GM20000 (cell line): ENCODE measurements around the gene AFP.

ENCODE experiments used
- DNase-seq: peaks from one replicate; pipeline ENCODE4 v3.0.0; 2012; ENCODE audit warnings: low spot score
- CTCF ChIP-seq: IDR thresholded peaks from 2 replicates; pipeline ENCODE4 v1.5.1; 2012; ENCODE audit warnings: mild to moderate bottlenecking, control low read depth; ENCODE audit errors: extremely low read depth, missing control alignments

AFP gene

GRCh38 chr4:73433140-73433539, 2.9 kb upstream of the AFP start:
- no peak for TF ChIP-seq CTCF
- DNase-seq, result no peak

- TF ChIP-seq CTCF, result peak; percentile 32
- peak; percentile 15 for DNase-seq
These were observed 1.7 kb upstream of the AFP start for GRCh38 chr4:73434311-73434710.

DNA sequence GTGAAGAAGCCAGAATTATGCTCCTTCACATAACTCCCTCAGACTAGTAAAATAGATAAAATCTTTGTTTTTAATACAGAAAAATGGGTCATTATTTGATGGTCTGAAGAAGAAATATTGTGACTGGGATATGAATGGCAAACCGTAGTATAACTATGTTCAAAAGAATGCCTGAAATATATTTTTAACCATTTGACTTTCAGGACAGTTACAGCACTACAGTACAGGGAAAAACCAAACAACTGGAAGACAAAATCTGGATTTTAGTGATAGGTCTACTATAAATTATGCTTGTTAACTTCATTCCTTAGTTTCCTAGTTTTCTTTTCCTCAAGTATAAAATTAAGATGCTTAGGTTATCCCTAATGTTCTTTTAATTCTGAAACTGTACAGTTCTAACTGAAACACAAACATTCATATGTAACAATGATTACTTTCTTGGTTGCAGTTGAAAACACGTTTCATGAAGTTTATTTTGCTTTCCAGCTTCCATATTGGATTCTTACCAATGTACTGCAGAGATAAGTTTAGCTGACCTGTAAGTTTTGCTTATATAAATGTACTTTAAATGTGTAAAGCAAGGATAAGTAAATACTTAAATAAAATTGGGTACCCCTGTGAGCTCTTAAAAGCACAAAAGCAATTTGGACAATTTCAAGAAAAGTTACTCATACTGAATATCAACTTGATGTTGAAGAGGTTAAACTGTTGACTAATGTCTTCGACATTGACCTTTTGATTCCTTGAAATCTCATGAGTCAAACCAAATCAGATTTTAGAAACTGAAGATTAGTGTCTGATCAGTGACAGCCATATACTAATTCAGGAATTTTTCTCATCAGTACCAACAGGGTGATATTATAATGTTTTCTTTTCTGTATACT, 895 bp downstream of the AFP start:
- TF ChIP-seq CTCF, result no peak
- DNase-seq, result no peak

GRCh38 chr4:73437558-73437956, 1.5 kb downstream of the AFP start:
- DNase-seq, result no peak
- TF ChIP-seq CTCF, result no peak

GRCh38 chr4:73438048-73438447, 2.0 kb downstream of the AFP start:
- no peak for TF ChIP-seq CTCF
- no peak for DNase-seq

DNA sequence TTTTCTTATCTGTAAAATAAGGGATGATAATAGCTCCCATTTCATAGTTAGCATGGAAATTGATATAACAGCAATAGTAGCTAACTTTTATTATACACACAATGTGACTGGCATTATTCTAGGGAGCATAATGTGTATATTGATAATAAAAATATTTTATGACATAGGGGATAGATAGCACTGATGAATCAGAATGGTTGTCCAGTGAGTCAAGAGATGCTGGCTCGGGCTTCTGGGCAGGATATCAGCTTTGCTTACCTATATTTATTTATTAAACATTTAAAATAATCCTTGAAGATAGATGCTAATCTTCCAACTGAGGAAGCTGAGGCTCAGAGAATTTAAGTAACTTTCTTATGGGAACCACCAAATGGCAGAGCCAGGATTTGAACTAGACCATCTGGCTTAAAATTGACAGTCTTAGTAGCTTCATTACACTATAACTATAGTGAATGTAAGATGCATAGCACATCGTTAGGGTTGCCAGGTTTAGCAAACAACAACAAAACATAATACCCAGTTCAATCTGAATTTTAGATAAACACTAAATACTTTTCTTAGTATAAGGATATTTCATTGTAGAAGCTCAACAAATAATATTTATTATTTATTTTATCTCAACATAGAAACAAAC, 2.7 kb downstream of the AFP start:
- DNase-seq, result no peak
- TF ChIP-seq CTCF, result no peak

DNA sequence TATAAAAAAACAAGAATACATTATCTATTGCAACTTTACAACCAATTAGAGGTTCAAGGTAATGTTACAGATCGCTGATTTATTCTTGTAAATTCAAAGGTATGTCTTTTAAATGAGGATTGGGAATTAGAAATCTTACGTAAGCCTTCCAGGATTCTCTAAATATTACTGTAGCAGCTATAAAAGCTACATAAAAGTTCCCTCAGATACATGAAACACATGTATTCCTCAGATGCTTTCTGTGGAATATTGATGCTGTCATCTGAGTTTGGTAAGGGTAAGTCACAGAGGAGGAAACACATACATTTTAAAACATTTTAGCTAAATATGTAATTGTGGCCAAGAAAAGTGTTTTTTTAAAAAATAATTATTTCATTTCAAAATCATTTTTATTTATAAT, 3.4 kb downstream of the AFP start:
- DNase-seq, result no peak
- no peak for TF ChIP-seq CTCF
